ENCODE results near the gene TEKT1. TPM values are rescaled to one million over a fixed set of nuclear protein-coding genes. Genes with fewer than 3 reads are reported as not detected.

Gene TEKT1
- total and polyA plus RNA-seq, 10 donors = not detected

- 0 to 4% (median 2%) methylated on average over 14 of the region's 14 CpGs for WGBS, 5 donors
- H3K9me3 ChIP-seq = no peaks in the 10 kb centered on the region
- H3K4me1 ChIP-seq = peaks cover 13 to 80% (median 57%) of the 10 kb centered on the region in 6 donors
- H3K27me3 ChIP-seq (replicated peaks in 1 of 7) = no peaks in the 10 kb centered on the region
- H3K27ac ChIP-seq = peak within 1 kb of the TSS; percentile 87 to 93 (median 91)
- peaks cover 0 to 33% (median 20%) of the 10 kb centered on the region in 6 donors for H3K36me3 ChIP-seq
- peak within 1 kb of the TSS; percentile 56 to 81 (median 69) for H3K4me3 ChIP-seq
- intact Hi-C loops (cut with DNase I; ENCODE audit: low total_unique reads) = no loop called here
- TF ChIP-seq POLR2AphosphoS5 (IDR thresholded peaks at IDR 0.05) (peak; percentile 46 to 60 (median 47)), POLR2A (IDR thresholded peaks at IDR 0.05) (no peak)
- peak; percentile 84 for DNase-seq
Observed at GRCh38 chr17:6755731-6756184, 75.8 kb downstream of the TEKT1 start, which contains the start of gene XAF1. XAF1 (plus strand) TSS chr17:6756046; CDS start chr17:6756079, 33 bp downstream.

DNA sequence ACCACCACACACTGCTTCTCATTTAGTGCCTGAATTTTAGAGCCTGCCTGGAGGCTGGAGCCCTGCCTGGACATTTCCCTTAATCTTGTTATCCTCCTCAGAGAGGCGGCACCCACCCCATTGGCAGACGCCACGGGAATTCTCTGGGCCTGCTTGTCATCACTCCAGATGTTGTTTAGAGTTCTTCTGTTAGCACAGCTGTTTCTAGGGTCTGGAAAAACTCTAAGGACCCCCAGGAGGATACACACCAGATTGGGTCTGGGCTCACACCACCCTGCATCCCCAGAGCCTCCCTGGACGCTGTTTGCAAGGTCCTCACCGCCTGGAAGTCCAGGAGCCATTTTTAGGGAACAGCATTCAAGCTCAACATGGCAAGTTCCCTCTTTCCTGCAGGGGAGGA, 76.2 kb downstream of the TEKT1 start:
- 53 to 78% (median 68%) methylated on average over 5 of the region's 5 CpGs for WGBS, 5 donors
- Histone ChIP-seq H3K9me3 (no peaks in the 10 kb centered on the region), H3K27ac (peak overlapping the region; percentile 87 to 93 (median 91)), H3K36me3 (peaks cover 0 to 28% (median 15%) of the 10 kb centered on the region in 6 donors), H3K4me1 (peaks cover 13 to 84% (median 59%) of the 10 kb centered on the region in 6 donors), H3K27me3 (replicated peaks in 1 of 7) (no peaks in the 10 kb centered on the region), H3K4me3 (peak overlapping the region in 7 of 8 donors; percentile 56 to 81 (median 68))
- TF ChIP-seq POLR2A (IDR thresholded peaks at IDR 0.05) = no peak
- TF ChIP-seq, protein P1, sequence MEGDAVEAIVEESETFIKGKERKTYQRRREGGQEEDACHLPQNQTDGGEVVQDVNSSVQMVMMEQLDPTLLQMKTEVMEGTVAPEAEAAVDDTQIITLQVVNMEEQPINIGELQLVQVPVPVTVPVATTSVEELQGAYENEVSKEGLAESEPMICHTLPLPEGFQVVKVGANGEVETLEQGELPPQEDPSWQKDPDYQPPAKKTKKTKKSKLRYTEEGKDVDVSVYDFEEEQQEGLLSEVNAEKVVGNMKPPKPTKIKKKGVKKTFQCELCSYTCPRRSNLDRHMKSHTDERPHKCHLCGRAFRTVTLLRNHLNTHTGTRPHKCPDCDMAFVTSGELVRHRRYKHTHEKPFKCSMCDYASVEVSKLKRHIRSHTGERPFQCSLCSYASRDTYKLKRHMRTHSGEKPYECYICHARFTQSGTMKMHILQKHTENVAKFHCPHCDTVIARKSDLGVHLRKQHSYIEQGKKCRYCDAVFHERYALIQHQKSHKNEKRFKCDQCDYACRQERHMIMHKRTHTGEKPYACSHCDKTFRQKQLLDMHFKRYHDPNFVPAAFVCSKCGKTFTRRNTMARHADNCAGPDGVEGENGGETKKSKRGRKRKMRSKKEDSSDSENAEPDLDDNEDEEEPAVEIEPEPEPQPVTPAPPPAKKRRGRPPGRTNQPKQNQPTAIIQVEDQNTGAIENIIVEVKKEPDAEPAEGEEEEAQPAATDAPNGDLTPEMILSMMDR (IDR thresholded peaks at IDR 0.05 in 8 of 11, conservative IDR thresholded peaks at IDR 0.05 in 3 of 11) = no peak
- no peak for TF ChIP-seq POLR2AphosphoS5 (IDR thresholded peaks at IDR 0.05)
- intact Hi-C loops (cut with DNase I; ENCODE audit: low total_unique reads) = no loop called here
- no peak for DNase-seq

- Histone ChIP-seq H3K4me3 (no peak overlapping the region), H3K9me3 (no peaks in the 10 kb centered on the region), H3K36me3 (peaks cover 0 to 10% (median 0%) of the 10 kb centered on the region in 6 donors), H3K27me3 (replicated peaks in 1 of 7) (no peaks in the 10 kb centered on the region), H3K27ac (peak overlapping the region; percentile 58 to 90 (median 83)), H3K4me1 (peaks cover 13 to 83% (median 57%) of the 10 kb centered on the region in 6 donors)
- TF ChIP-seq POLR2A (IDR thresholded peaks at IDR 0.05) (no peak), POLR2AphosphoS5 (IDR thresholded peaks at IDR 0.05) (no peak)
- TF ChIP-seq, protein P1 (IDR thresholded peaks at IDR 0.05 in 8 of 11, conservative IDR thresholded peaks at IDR 0.05 in 3 of 11) = no peak
- intact Hi-C loops (cut with DNase I; ENCODE audit: low total_unique reads) = no loop called here
- DNase-seq = no peak
- WGBS, 5 donors = 69 to 77% (median 74%) methylated on average over 6 of the region's 6 CpGs
Observed at GRCh38 chr17:6753546-6753945, 78.0 kb downstream of the TEKT1 start.

DNA sequence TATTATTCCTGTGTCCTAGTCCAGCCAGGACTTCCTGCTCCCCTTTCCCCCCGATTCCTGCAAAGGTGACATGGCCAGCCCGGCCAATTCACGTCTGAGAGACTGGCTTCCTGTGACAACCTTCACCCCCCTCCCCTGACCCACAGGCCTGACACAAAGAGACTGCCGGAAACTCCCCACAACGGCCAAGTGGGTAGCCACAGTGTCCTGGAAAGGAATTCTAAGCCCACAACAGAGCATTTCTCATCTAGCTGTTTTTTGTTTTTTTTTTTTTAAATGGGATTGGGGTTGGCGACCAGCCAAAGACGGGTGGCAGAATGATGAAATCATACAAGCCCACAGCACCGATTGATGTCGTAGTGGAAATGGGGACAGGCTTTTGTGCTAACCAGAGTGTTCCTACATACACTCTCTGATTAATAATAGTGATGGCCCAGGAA, 78.5 kb downstream of the TEKT1 start:
- 7 to 17% (median 15%) methylated on average over 8 to 9 of the region's 9 CpGs for WGBS, 5 donors
- peak; percentile 80 for DNase-seq

More for the DNA sequence above, 78.5 kb downstream of the TEKT1 start:
- Histone ChIP-seq H3K4me1 (peaks cover 12 to 78% (median 53%) of the 10 kb centered on the region in 6 donors), H3K36me3 (peaks cover 0 to 5% (median 0%) of the 10 kb centered on the region in 6 donors), H3K27ac (peak overlapping the region; percentile 58 to 90 (median 83)), H3K9me3 (no peaks in the 10 kb centered on the region), H3K4me3 (no peak overlapping the region), H3K27me3 (replicated peaks in 1 of 7) (no peaks in the 10 kb centered on the region)
- TF ChIP-seq POLR2A (IDR thresholded peaks at IDR 0.05) (no peak), POLR2AphosphoS5 (IDR thresholded peaks at IDR 0.05) (peak in 2 of 3 donors; percentile 49 to 68)
- intact Hi-C loops (cut with DNase I; ENCODE audit: low total_unique reads) = no loop called here
